Fibroblast of lung (primary cell): Measurements from ENCODE around the gene MMD. TPM values are rescaled to one million over a fixed set of nuclear protein-coding genes. Genes with fewer than 3 reads are reported as not detected.

Experiments
- DNase-seq, 2 donors: peaks; one replicate each; pipeline versions ENCODE4 v3.0.0 to v3.0.0-alpha.2; 2010; ENCODE audit warnings: low read depth in 2 of 2
- H2AFZ ChIP-seq: 2 replicates; pipeline ENCODE4 v1.5.1; 2012; ENCODE audit warnings: low read length, control low read depth, inconsistent platforms
- H3K27ac ChIP-seq: 2 replicates; pipeline ENCODE4 v1.5.1; 2011; ENCODE audit warnings: low read length, control low read depth; ENCODE audit not compliant: insufficient read depth
- H3K27me3 ChIP-seq: 2 replicates; pipeline ENCODE4 v1.5.1; 2011; ENCODE audit warnings: mild to moderate bottlenecking, low read length; ENCODE audit not compliant: control insufficient read depth, insufficient read depth
- H3K36me3 ChIP-seq: 2 replicates; pipeline ENCODE4 v1.5.1; 2011; ENCODE audit warnings: low read length; ENCODE audit not compliant: control insufficient read depth, insufficient read depth
- H3K4me1 ChIP-seq: 2 replicates; pipeline ENCODE4 v1.5.1; 2011; ENCODE audit warnings: low read length; ENCODE audit not compliant: control insufficient read depth, insufficient read depth; ENCODE audit errors: extremely low read depth
- H3K4me2 ChIP-seq: 2 replicates; pipeline ENCODE4 v1.5.1; 2011; ENCODE audit warnings: low read length, control low read depth; ENCODE audit not compliant: insufficient read depth; ENCODE audit errors: extremely low read depth
- H3K4me3 ChIP-seq, 4 experiments: fragments of 200-600 bp in 1 of 4; sonication (generic) in 1 of 4; replicated peaks in 1 of 4; 2 replicates each; pipeline ENCODE4 v1.5.1; 2011 to 2016; ENCODE audit warnings: low read length in 4 of 4, low read depth in 3 of 4, mild to moderate bottlenecking in 3 of 4, control low read depth in 2 of 4, inconsistent platforms in 1 of 4, mixed read lengths in 1 of 4; ENCODE audit not compliant: insufficient read depth in 1 of 4; ENCODE audit errors: control extremely low read depth in 1 of 4
- H3K79me2 ChIP-seq: 2 replicates; pipeline ENCODE4 v1.5.1; 2012; ENCODE audit warnings: mild to moderate bottlenecking, low read length, inconsistent platforms; ENCODE audit not compliant: control insufficient read depth, insufficient read depth
- H3K9ac ChIP-seq: 2 replicates; pipeline ENCODE4 v1.5.1; 2011; ENCODE audit warnings: mild to moderate bottlenecking, low read length, control low read depth; ENCODE audit not compliant: insufficient read depth
- H3K9me3 ChIP-seq: 2 replicates; pipeline ENCODE4 v1.5.1; 2012; ENCODE audit warnings: low read depth, low read length; ENCODE audit not compliant: control insufficient read depth, insufficient read depth
- H4K20me1 ChIP-seq: 2 replicates; pipeline ENCODE4 v1.5.1; 2011; ENCODE audit warnings: low read length; ENCODE audit not compliant: control insufficient read depth, insufficient read depth; ENCODE audit errors: extremely low read depth
- CTCF ChIP-seq, 2 donors: IDR thresholded peaks in 1 of 2; conservative IDR thresholded peaks in 1 of 2; 1 replicate in 1 of 2; 2 replicates in 1 of 2; pipeline ENCODE4 v1.5.1; 2011 to 2012; ENCODE audit warnings: low read length in 2 of 2, control low read depth in 1 of 2, inconsistent platforms in 1 of 2, low read depth in 1 of 2, mild to moderate bottlenecking in 1 of 2
- EZH2 ChIP-seq: IDR thresholded peaks from 2 replicates; pipeline ENCODE4 v1.5.1; 2012; ENCODE audit warnings: low read length, control low read depth, mild to moderate bottlenecking; ENCODE audit errors: missing control alignments
- polyA plus RNA-seq, 2 donors: library from polyadenylated mRNA; depleted of rRNA in 1 of 2; stranded (reverse) in 1 of 2; unstranded in 1 of 2; fragments of >200 nt; gene quantifications; 2 replicates each; pipeline ENCODE4 v1.2.1, GENCODE V29; 2011 to 2012; ENCODE audit warnings: missing spikeins in 1 of 2
- total RNA-seq: library from RNA; depleted of rRNA; stranded (reverse); fragments of >200 nt; gene quantifications from 2 replicates; pipeline ENCODE4 v1.2.1, GENCODE V29; 2014

MMD gene
- total and polyA plus RNA-seq, 2 donors (not counting 1 experiment from before 2014, with no cell fraction given): 16.0 to 36.3 TPM

- no peak for DNase-seq
- TF ChIP-seq CTCF (conservative IDR thresholded peaks at IDR 0.05 in 1 of 2, IDR thresholded peaks at IDR 0.05 in 1 of 2; ENCODE audit: low read depth in 1 of 2, low read length in 2 of 2): no peak
- no peak for TF ChIP-seq EZH2
- peaks cover 2% of the 10 kb centered on the region for H4K20me1 ChIP-seq
- H3K27me3 ChIP-seq: no peaks in the 10 kb centered on the region
- H3K4me1 ChIP-seq: no peaks in the 10 kb centered on the region
- H3K36me3 ChIP-seq: no peaks in the 10 kb centered on the region
- no peak overlapping the region for H2AFZ ChIP-seq
- no peak overlapping the region for H3K27ac ChIP-seq
- no peak overlapping the region for H3K4me2 ChIP-seq
- no peak overlapping the region for H3K4me3 ChIP-seq
- H3K9ac ChIP-seq: no peak overlapping the region
- no peaks in the 10 kb centered on the region for H3K79me2 ChIP-seq
- no peaks in the 10 kb centered on the region for H3K9me3 ChIP-seq
Observed at GRCh38 chr17:55342800-55343585, 78.6 kb downstream of the MMD start.

Other genes starting within 250 kb of the MMD start
- 0.17 and 0.51 TPM in 2 replicates for gene HLF, start 156.9 kb downstream of the MMD start, total RNA-seq
- gene HLF, start 156.9 kb downstream of the MMD start, polyA plus RNA-seq: 0.18 and 0.69 TPM in 2 replicates
- not detected in 2 replicates for gene SMIM36, start 89.6 kb upstream of the MMD start, total RNA-seq
- gene SMIM36, start 89.6 kb upstream of the MMD start, polyA plus RNA-seq: not detected in 2 replicates